GM12878 (cell line): Measurements from ENCODE around the gene PFDN4. TPM values are rescaled to one million over a fixed set of nuclear protein-coding genes. Genes with fewer than 3 reads are reported as not detected.

Experiments
- ATAC-seq: fragments of 200-7000 bp; cut with Tn5 transposase; 3 replicates; pipeline ENCODE4 v1.9.1; 2020; ENCODE audit warnings: mild to moderate bottlenecking, moderate library complexity
- BruUV-seq: library from RNA; stranded (reverse); fragments of 400-500 nt; replicated peaks from 2 replicates; lab custom pipeline; 2021; lab: Mats Ljungman, UMichigan
- CTCF ChIA-PET: fragments of 300-600 bp; sonication (Branson Sonifier 250); formaldehyde crosslinking; extraction: SDS; loops from one replicate; lab custom pipeline; 2021; ENCODE audit warnings: inconsistent platforms; lab: Yijun Ruan, JAX
- POLR2A ChIA-PET: fragments of 350-600 bp; formaldehyde crosslinking; extraction: SDS; loops from one replicate; lab custom pipeline; 2021; ENCODE audit warnings: inconsistent platforms; lab: Charles Lee
- RAD21 ChIA-PET: fragments of 300-600 bp; sonication (Branson Sonifier 250); formaldehyde crosslinking; loops from one replicate; lab custom pipeline; 2023; ENCODE audit warnings: antibody characterized with exemption; ENCODE audit not compliant: unreplicated experiment; lab: Charles Lee
- SMC1A ChIA-PET: fragments of 300-600 bp; sonication (Branson Sonifier 250); formaldehyde crosslinking; loops from one replicate; lab custom pipeline; 2023; ENCODE audit not compliant: unreplicated experiment, uncharacterized antibody; lab: Charles Lee
- DNase-seq: peaks from one replicate; pipeline ENCODE4 v3.0.0-alpha.2; 2011; ENCODE audit warnings: low read depth, low spot score
- FAIRE-seq: peaks from 3 replicates; lab custom pipeline; 2011; peaks lifted over from hg19 to GRCh38; lab: Jason Lieb, UNC
- H2AFZ ChIP-seq: 2 replicates; pipeline ENCODE4 v1.6.0; 2011; ENCODE audit warnings: low read depth, low read length, control low read depth; ENCODE audit not compliant: control insufficient read depth
- H3K27ac ChIP-seq: 2 replicates; pipeline ENCODE4 v1.5.1; 2011; ENCODE audit warnings: control low read depth; ENCODE audit not compliant: control insufficient read depth, insufficient read depth
- H3K27me3 ChIP-seq, 2 experiments: replicated peaks in 1 of 2; 2 replicates each; pipeline versions ENCODE4 v1.6.0 to v1.6.1; 2011; ENCODE audit warnings: low read length in 1 of 2; ENCODE audit not compliant: control insufficient read depth in 2 of 2, insufficient read depth in 2 of 2
- H3K36me3 ChIP-seq, 2 experiments: 2 replicates each; pipeline ENCODE4 v1.5.1; 2011; ENCODE audit warnings: low read length in 1 of 2; ENCODE audit not compliant: control insufficient read depth in 2 of 2, insufficient read depth in 2 of 2
- H3K4me1 ChIP-seq: 2 replicates; pipeline ENCODE4 v1.6.1; 2011; ENCODE audit warnings: mild to moderate bottlenecking, low read length, moderate library complexity, mixed read lengths; ENCODE audit not compliant: control insufficient read depth, insufficient read depth
- H3K4me2 ChIP-seq: 2 replicates; pipeline ENCODE4 v1.6.0; 2011; ENCODE audit warnings: control low read depth; ENCODE audit not compliant: control insufficient read depth, insufficient read depth
- H3K4me3 ChIP-seq: fragments of 200-600 bp; sonication (generic); 2 replicates; pipeline ENCODE4 v1.5.1; 2016
- H3K79me2 ChIP-seq: 2 replicates; pipeline ENCODE4 v1.6.0; 2011; ENCODE audit warnings: low read length; ENCODE audit not compliant: control insufficient read depth, insufficient read depth
- H3K9ac ChIP-seq: 2 replicates; pipeline ENCODE4 v1.8.0; 2011; ENCODE audit warnings: low read length, control low read depth, mixed read lengths; ENCODE audit not compliant: control insufficient read depth, insufficient read depth
- H3K9me3 ChIP-seq: replicated peaks from 3 replicates; pipeline ENCODE4 v1.5.1; 2011; ENCODE audit warnings: mild to moderate bottlenecking, low read length; ENCODE audit not compliant: control insufficient read depth, insufficient read depth
- H4K20me1 ChIP-seq: 2 replicates; pipeline ENCODE4 v1.6.0; 2011; ENCODE audit not compliant: control insufficient read depth, insufficient read depth
- DPF2 ChIP-seq: fragments of 450-650 bp; IDR thresholded peaks from 2 replicates; pipeline ENCODE4 v1.6.1; 2017; ENCODE audit warnings: mild to moderate bottlenecking
- EZH2 ChIP-seq: IDR thresholded peaks from 2 replicates; pipeline ENCODE4 v1.6.1; 2012; ENCODE audit warnings: low read depth, mild to moderate bottlenecking, control low read depth, inconsistent platforms, low read length, borderline replicate concordance; ENCODE audit not compliant: control insufficient read depth
- GATAD2B ChIP-seq: fragments of 450-650 bp; conservative IDR thresholded peaks from 2 replicates; pipeline ENCODE4 v1.6.1; 2017; ENCODE audit warnings: low read depth, mild to moderate bottlenecking, moderate library complexity
- IKZF2 ChIP-seq, 2 experiments: fragments of 450-650 bp; IDR thresholded peaks; 2 replicates each; pipeline ENCODE4 v1.6.1; 2017; ENCODE audit warnings: mild to moderate bottlenecking in 2 of 2, moderate library complexity in 2 of 2
- KDM1A ChIP-seq: fragments of 200-600 bp; sonication (generic); IDR thresholded peaks from 2 replicates; pipeline ENCODE4 v1.6.1; 2016; ENCODE audit warnings: borderline replicate concordance
- MTA2 ChIP-seq: fragments of 450-650 bp; IDR thresholded peaks from 2 replicates; pipeline ENCODE4 v1.6.1; 2016; ENCODE audit warnings: low read depth, mild to moderate bottlenecking, moderate library complexity
- NFXL1 ChIP-seq: fragments of 450-650 bp; IDR thresholded peaks from 2 replicates; pipeline ENCODE4 v1.6.1; 2017; ENCODE audit warnings: antibody characterized with exemption, mild to moderate bottlenecking, borderline replicate concordance
- NRF1 ChIP-seq: conservative IDR thresholded peaks from 2 replicates; pipeline ENCODE4 v1.6.1; 2011; ENCODE audit warnings: mild to moderate bottlenecking, low read depth, low read length, improper control_type of control experiment
- RUNX3 ChIP-seq: IDR thresholded peaks from 2 replicates; pipeline ENCODE4 v1.6.1; 2012; ENCODE audit warnings: low read length, inconsistent platforms
- WGBS: methylation state at CpG from one replicate; pipeline ENCODE4 v1.1.6; 2016; ENCODE audit warnings: low lambda C conversion rate; ENCODE audit not compliant: insufficient replicate concordance, insufficient coverage; ENCODE audit errors: missing lambda C conversion rate; 5-methylcytosine and 5-hydroxymethylcytosine counted together
- in situ Hi-C: fragments of 300-500 bp; cut with MboI; formaldehyde crosslinking; loops from 9 replicates; pipeline ENCODE4 v1.14.3; 2018; ENCODE audit warnings: mixed read lengths
- intact Hi-C: fragments of 100-400 bp; cut with micrococcal nuclease; formaldehyde crosslinking; loops from one replicate; pipeline ENCODE4 v1.14.2; 2022; ENCODE audit not compliant: unreplicated experiment
- polyA plus RNA-seq, 11 experiments: library from polyadenylated mRNA; depleted of rRNA in 4 of 11; unstranded in 6 of 11; stranded (reverse) in 5 of 11; fragments of >200 nt; fragmentation: Nextera tagmentation in 4 of 11; fragmentation: Illumina TruSeq in 1 of 11; extraction: Ambion mirVana in 4 of 11; extraction: Trizol in 1 of 11; gene quantifications; 1 replicate in 1 of 11; 2 replicates in 10 of 11; pipeline versions ENCODE4 v1.2.1 to v1.2.3, GENCODE V29; 2011 to 2016; ENCODE audit warnings: inconsistent platforms in 2 of 11, missing spikeins in 2 of 11, low read depth in 1 of 11
- total RNA-seq, 4 experiments: library from RNA; depleted of rRNA in 3 of 4; stranded (reverse); fragments of >200 nt in 3 of 4; fragmentation: Illumina TruSeq in 1 of 4; extraction: Trizol in 1 of 4; gene quantifications; 2 replicates each; pipeline versions ENCODE4 v1.2.1 to v1.2.3, GENCODE V29; 2013 to 2021

PFDN4 gene
- total and polyA plus RNA-seq, 10 of the 15 experiments (the other 5 are each of a cell fraction or from before 2014, with no cell fraction given): 36.9 to 136 (median 82.8) TPM

DNA sequence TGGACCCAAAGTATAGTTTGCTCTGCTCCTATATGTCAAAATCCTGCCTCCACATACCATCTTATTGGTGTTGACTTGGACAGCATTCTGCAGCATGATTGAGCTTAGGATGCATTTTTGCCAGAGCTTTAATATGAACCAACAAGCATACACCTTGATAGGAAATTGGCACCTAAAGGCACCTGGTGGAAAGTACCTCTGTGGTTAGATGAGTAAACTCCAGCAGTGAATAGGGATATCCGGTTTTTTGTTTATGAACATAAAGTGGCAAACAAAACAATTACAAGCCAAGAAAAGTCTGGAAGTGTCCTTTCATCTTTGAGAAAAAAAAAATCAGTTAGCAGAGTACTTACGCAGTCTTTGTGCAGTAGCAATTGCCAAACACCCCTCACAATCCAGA is 27.9 kb upstream of the PFDN4 start:
- BruUV-seq: no TSS peak
- Histone ChIP-seq H3K4me3 (no peak overlapping the region), H3K27me3 (peaks cover 0 to 4% of the 10 kb centered on the region in 2 experiments; a peak in 3 of 4 replicates), H3K4me1 (no peaks in the 10 kb centered on the region; the same call in 1 of the 2 replicates), H3K9me3 (no peaks in the 10 kb centered on the region), H2AFZ (no peak overlapping the region), H3K27ac (no peak overlapping the region), H3K9ac (no peak overlapping the region), H3K36me3 (no peaks in the 10 kb centered on the region), H3K79me2 (no peaks in the 10 kb centered on the region), H3K4me2 (no peak overlapping the region), H4K20me1 (no peaks in the 10 kb centered on the region)
- WGBS: 38% methylated on average over 2 of the region's 2 CpGs
- CTCF ChIA-PET: interaction anchor here (0.8 to 3.2 kb wide), 4 partner anchors 15 to 75 kb away, joined by 3 to 26 read pairs (median 6); no protein-coding TSS in a partner anchor
- DNase-seq (no peak), ATAC-seq (peak; percentile 59), FAIRE-seq (no peak)
- in situ Hi-C loops (no loop called here), intact Hi-C loops (no loop called here)
- TF ChIP-seq EZH2: no peak
- TF ChIP-seq DPF2: no peak
- peak in 1 of 2 experiments; percentile 15; a peak in 1 of 4 replicates for TF ChIP-seq IKZF2 (IDR thresholded peaks at IDR 0.05)
- no peak for TF ChIP-seq GATAD2B
- peak; percentile 47; the same call in 1 of the 2 replicates for TF ChIP-seq RUNX3
- TF ChIP-seq KDM1A: no peak
- TF ChIP-seq NFXL1: peak; percentile 6; the same call in 1 of the 2 replicates
- TF ChIP-seq MTA2: no peak
- TF ChIP-seq NRF1: no peak
- POLR2A ChIA-PET: no interaction called here
- SMC1A ChIA-PET: interaction anchor here (1.7 kb wide), 1 partner anchor 12 kb away, joined by 3 read pairs; no protein-coding TSS in a partner anchor
- RAD21 ChIA-PET: interaction anchor here (1.1 kb wide), 1 partner anchor 75 kb away, joined by 4 read pairs; no protein-coding TSS in a partner anchor
